Naive thymus-derived CD4-positive, alpha-beta T cell (primary cell): Measurements from ENCODE around the gene WNT4. TPM values are rescaled to one million over a fixed set of nuclear protein-coding genes. Genes with fewer than 3 reads are reported as not detected.
A peak's percentile ranks its signal among the peaks of the same experiment; 100 is the strongest.

Source experiments
- ATAC-seq: fragments of 150-1000 bp; cut with Tn5 transposase; 2 replicates; pipeline ENCODE4 v1.10.0; 2021; ENCODE audit warnings: mild to moderate bottlenecking, moderate library complexity
- CTCF ChIA-PET: fragments of 350-600 bp; sonication (Branson Sonifier 250); formaldehyde crosslinking; loops from one replicate; lab custom pipeline; 2021; ENCODE audit warnings: antibody characterized with exemption; lab: Charles Lee
- POLR2A ChIA-PET: fragments of 350-600 bp; sonication (Branson Sonifier 250); formaldehyde crosslinking; loops from one replicate; lab custom pipeline; 2021; ENCODE audit warnings: antibody characterized with exemption, inconsistent platforms; lab: Charles Lee
- DNase-seq, 9 donors: peaks; one replicate each; pipeline versions ENCODE4 v3.0.0 to v3.0.0-alpha.2; 2020 to 2022; ENCODE audit warnings: mixed read lengths in 1 of 9
- H3K27ac ChIP-seq: one replicate; pipeline ENCODE4 v1.7.0; 2013; ENCODE audit warnings: mild to moderate bottlenecking, low read depth, low read length, moderate library complexity
- H3K27me3 ChIP-seq, 2 donors: one replicate each; pipeline ENCODE4 v1.7.0; 2013; ENCODE audit warnings: low read length in 2 of 2, mild to moderate bottlenecking in 2 of 2, moderate library complexity in 2 of 2; ENCODE audit not compliant: control insufficient read depth in 2 of 2, insufficient read depth in 2 of 2
- H3K36me3 ChIP-seq, 3 experiments: 1 replicate in 2 of 3; 2 replicates in 1 of 3; pipeline ENCODE4 v1.7.0; 2013; ENCODE audit warnings: low read length in 3 of 3, mild to moderate bottlenecking in 3 of 3, moderate library complexity in 1 of 3; ENCODE audit not compliant: insufficient read depth in 3 of 3, control insufficient read depth in 2 of 3
- H3K4me1 ChIP-seq, 2 donors: one replicate each; pipeline ENCODE4 v1.7.0; 2013; ENCODE audit warnings: low read length in 2 of 2, mild to moderate bottlenecking in 2 of 2, moderate library complexity in 1 of 2; ENCODE audit not compliant: control insufficient read depth in 2 of 2, insufficient read depth in 2 of 2
- H3K4me3 ChIP-seq: 2 replicates; pipeline ENCODE4 v1.7.0; 2013; ENCODE audit warnings: mild to moderate bottlenecking, low read length
- H3K9me3 ChIP-seq, 3 experiments: 1 replicate in 2 of 3; 2 replicates in 1 of 3; pipeline ENCODE4 v1.7.0; 2013; ENCODE audit warnings: low read length in 3 of 3; ENCODE audit not compliant: control insufficient read depth in 2 of 3
- H3K27ac Mint-ChIP-seq, 9 donors: one replicate each; pipeline ENCODE4 v1.8.0; 2020 to 2022; ENCODE audit warnings: mixed read lengths in 9 of 9, mild to moderate bottlenecking in 8 of 9, moderate library complexity in 5 of 9, inconsistent platforms in 2 of 9
- H3K27me3 Mint-ChIP-seq, 5 donors: one replicate each; pipeline ENCODE4 v1.8.0; 2021 to 2022; ENCODE audit warnings: mixed read lengths in 5 of 5, mild to moderate bottlenecking in 1 of 5
- H3K36me3 Mint-ChIP-seq, 5 donors: one replicate each; pipeline ENCODE4 v1.8.0; 2020 to 2022; ENCODE audit warnings: mixed read lengths in 5 of 5, mild to moderate bottlenecking in 3 of 5, inconsistent platforms in 1 of 5
- H3K4me1 Mint-ChIP-seq, 7 donors: one replicate each; pipeline ENCODE4 v1.8.0; 2020 to 2022; ENCODE audit warnings: mixed read lengths in 7 of 7, mild to moderate bottlenecking in 3 of 7, inconsistent platforms in 1 of 7
- H3K4me3 Mint-ChIP-seq, 10 donors: one replicate each; pipeline ENCODE4 v1.8.0; 2020 to 2022; ENCODE audit warnings: mild to moderate bottlenecking in 10 of 10, mixed read lengths in 10 of 10, moderate library complexity in 6 of 10, inconsistent platforms in 2 of 10
- H3K9me3 Mint-ChIP-seq, 11 donors: one replicate each; pipeline ENCODE4 v1.8.0; 2020 to 2022; ENCODE audit warnings: mixed read lengths in 11 of 11, mild to moderate bottlenecking in 4 of 11, inconsistent platforms in 1 of 11, moderate library complexity in 1 of 11
- intact Hi-C, 2 donors: fragments of 100-400 bp; cut with micrococcal nuclease; formaldehyde crosslinking; loops; one replicate each; pipeline ENCODE4 v1.15.1; 2023
- polyA plus RNA-seq, 2 donors: library from polyadenylated mRNA; unstranded; fragments of 300-500 nt; fragmentation: Illumina TruSeq; gene quantifications; one replicate each; pipeline ENCODE4 v1.2.3, GENCODE V29; 2021
- total RNA-seq, 6 experiments: library from RNA in 5 of 6; stranded (reverse) in 5 of 6; gene quantifications; 1 replicate in 5 of 6; 2 replicates in 1 of 6; pipeline ENCODE4 v1.2.3 and lab custom pipeline; 2021 to 2026

WNT4 gene
- total and polyA plus RNA-seq, 7 experiments from 2014 or later = 0.05 TPM; not detected in 6

DNA sequence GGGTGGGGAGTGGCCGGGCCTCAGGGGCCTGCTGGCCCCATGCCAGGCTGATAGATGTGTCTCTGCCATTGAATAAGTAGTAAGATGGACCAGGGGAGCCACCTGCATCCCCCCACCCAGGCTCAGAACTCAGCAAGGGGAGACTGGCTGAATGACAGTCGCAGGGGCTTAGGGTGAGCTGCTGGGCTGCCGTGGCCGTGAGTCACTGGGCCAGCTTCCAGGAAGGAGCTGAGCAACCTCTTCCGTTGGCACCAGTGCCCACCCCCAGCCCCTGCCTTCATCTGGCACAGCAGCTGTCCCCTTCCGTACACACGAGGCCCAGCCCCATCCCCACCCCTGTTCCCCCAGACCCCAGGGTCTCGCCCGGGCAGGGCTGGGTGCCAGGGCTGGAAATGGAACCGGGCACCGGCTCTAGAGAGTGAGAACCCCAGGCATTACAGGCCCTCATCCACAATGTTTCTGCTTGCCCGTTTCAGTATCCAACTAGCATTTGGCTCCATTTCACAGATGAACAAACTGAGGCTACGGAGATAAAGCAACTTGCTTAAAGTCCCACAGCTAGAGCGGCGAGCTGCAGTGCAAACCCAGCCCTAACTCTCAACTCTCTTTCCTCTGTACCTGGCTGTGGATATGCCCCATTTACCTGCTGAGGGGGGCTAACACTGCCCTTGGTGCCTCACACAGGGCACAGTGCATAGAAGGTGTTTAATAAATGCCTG, 10.2 kb downstream of the WNT4 start:
- Mint-ChIP-seq H3K27ac (no peak overlapping the region), H3K36me3 (no peaks in the 10 kb centered on the region), H3K27me3 (peaks cover 0 to 9% (median 0%) of the 10 kb centered on the region in 5 donors), H3K9me3 (no peaks in the 10 kb centered on the region), H3K4me3 (no peak overlapping the region), H3K4me1 (peaks cover 0 to 3% (median 0%) of the 10 kb centered on the region in 7 donors)
- no peak overlapping the region for H3K27ac ChIP-seq
- ChIA-PET POLR2A (no interaction called here), CTCF (interaction anchor here (0.7 kb wide), 1 partner anchor 547 kb away, joined by 3 read pairs; no protein-coding TSS in a partner anchor)
- no peaks in the 10 kb centered on the region for H3K9me3 ChIP-seq
- H3K27me3 ChIP-seq = no peaks in the 10 kb centered on the region
- no peak overlapping the region for H3K4me3 ChIP-seq
- no peaks in the 10 kb centered on the region for H3K4me1 ChIP-seq
- H3K36me3 ChIP-seq = no peaks in the 10 kb centered on the region
- no peak for ATAC-seq
- DNase-seq = no peak
- intact Hi-C loops = loop anchor here in 1 of 2 donors (2.0 kb wide), 1 partner anchor 284 kb away; no protein-coding TSS in a partner anchor

DNA sequence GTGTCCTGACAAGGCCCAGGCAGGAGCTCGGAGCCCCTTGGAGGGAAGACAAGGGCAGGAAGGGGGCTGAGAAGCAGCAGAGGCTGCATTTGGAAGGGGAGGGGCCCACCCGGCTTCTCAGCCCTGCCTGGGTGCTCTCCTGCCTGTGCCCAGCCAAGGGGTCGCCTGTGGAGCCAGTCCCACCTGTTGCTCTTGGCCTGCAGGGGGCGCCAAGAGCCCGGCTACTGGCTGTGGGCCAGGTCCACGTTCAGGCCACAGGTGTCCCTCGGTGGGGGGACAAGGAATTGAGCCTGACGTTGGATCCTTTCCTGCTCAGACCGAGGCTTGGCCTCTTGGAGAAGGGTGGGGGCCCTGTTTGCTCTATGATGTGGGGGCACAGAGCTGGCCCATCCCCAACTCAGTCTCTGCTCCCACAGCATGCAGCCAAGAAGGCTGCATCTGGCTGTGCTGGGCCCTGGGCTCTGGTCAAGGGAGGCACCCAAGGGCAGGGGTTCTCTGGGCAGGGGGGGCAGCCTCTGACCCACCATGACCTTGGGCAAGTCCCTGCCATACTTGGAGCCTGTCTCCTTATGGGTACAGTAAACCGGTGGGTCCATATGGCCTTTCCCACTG, 10.9 kb downstream of the WNT4 start:
- Mint-ChIP-seq H3K27me3 (peaks cover 0 to 6% (median 0%) of the 10 kb centered on the region in 5 donors), H3K4me1 (peaks cover 0 to 8% (median 0%) of the 10 kb centered on the region in 7 donors), H3K27ac (peak overlapping the region in 1 of 9 donors; percentile 25), H3K4me3 (no peak overlapping the region), H3K9me3 (peaks cover 0 to 1% (median 0%) of the 10 kb centered on the region in 11 donors), H3K36me3 (no peaks in the 10 kb centered on the region)
- H3K4me3 ChIP-seq = no peak overlapping the region
- H3K27ac ChIP-seq = no peak overlapping the region
- POLR2A ChIA-PET = no interaction called here
- H3K4me1 ChIP-seq = no peaks in the 10 kb centered on the region
- no peaks in the 10 kb centered on the region for H3K36me3 ChIP-seq
- CTCF ChIA-PET = interaction anchor here (0.7 to 1.1 kb wide), 2 partner anchors 8 to 548 kb away, joined by 3 to 4 read pairs; no protein-coding TSS in a partner anchor
- intact Hi-C loops = loop anchor here in 1 of 2 donors (2.0 kb wide), 1 partner anchor 285 kb away; no protein-coding TSS in a partner anchor
- H3K9me3 ChIP-seq = no peaks in the 10 kb centered on the region
- no peaks in the 10 kb centered on the region for H3K27me3 ChIP-seq
- peak; percentile 68 for ATAC-seq
- peak; percentile 8 to 63 (median 37) for DNase-seq

- Histone ChIP-seq H3K9me3 (no peaks in the 10 kb centered on the region), H3K27ac (no peak overlapping the region), H3K4me3 (no peak overlapping the region), H3K4me1 (no peaks in the 10 kb centered on the region), H3K36me3 (no peaks in the 10 kb centered on the region), H3K27me3 (no peaks in the 10 kb centered on the region)
- Mint-ChIP-seq H3K27ac (no peak overlapping the region), H3K4me3 (no peak overlapping the region), H3K4me1 (peaks cover 0 to 8% (median 0%) of the 10 kb centered on the region in 7 donors), H3K27me3 (peaks cover 0 to 6% (median 0%) of the 10 kb centered on the region in 5 donors), H3K36me3 (no peaks in the 10 kb centered on the region), H3K9me3 (peaks cover 0 to 1% (median 0%) of the 10 kb centered on the region in 11 donors)
- ATAC-seq (no peak), DNase-seq (no peak)
- ChIA-PET POLR2A (interaction anchor here (0.6 kb wide), 2 partner anchors 357 to 409 kb away, joined by 3 read pairs; no protein-coding TSS in a partner anchor), CTCF (interaction anchor here (1.1 kb wide), 1 partner anchor 9 kb away, joined by 4 read pairs; no protein-coding TSS in a partner anchor)
- intact Hi-C loops = no loop called here
These were observed 11.8 kb downstream of the WNT4 start for GRCh38 chr1:22131062-22131461.

DNA sequence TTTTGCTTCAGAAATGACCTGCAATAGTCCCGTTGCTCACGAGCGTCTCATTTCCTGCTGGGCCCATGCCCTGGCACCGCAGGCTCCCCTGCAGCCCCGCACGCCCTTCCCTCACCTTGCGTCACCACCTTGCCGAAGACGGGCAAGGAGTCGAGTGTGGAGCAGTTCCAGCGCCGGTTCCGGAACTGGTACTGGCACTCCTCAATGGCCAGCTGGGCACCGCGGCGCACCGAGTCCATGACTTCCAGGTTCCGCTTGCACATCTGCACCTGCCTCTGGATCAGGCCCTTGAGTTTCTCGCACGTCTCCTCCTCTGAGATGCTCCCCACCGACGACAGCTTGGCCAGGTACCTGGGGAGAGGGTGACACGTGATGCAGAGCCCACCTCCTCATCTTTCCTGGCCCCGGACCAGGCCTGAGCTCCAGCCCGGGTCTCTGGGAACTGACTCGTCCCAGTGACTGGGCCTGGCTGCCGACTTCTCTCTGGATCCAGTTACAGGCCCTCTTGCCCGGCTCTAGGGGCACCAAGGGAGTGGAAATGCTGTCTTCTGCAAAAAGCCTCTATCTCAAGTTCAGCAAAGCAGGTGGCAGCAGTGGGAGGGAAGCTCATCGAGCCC, 13.3 kb downstream of the WNT4 start:
- Histone ChIP-seq H3K4me1 (no peaks in the 10 kb centered on the region), H3K27ac (no peak overlapping the region), H3K4me3 (no peak overlapping the region), H3K36me3 (no peaks in the 10 kb centered on the region), H3K9me3 (no peaks in the 10 kb centered on the region), H3K27me3 (no peaks in the 10 kb centered on the region)
- DNase-seq (no peak), ATAC-seq (no peak)
- CTCF ChIA-PET = no interaction called here
- POLR2A ChIA-PET = no interaction called here
- H3K27me3 Mint-ChIP-seq = no peaks in the 10 kb centered on the region
- intact Hi-C loops = no loop called here
- peak overlapping the region in 1 of 9 donors; percentile 37 for H3K27ac Mint-ChIP-seq
- H3K9me3 Mint-ChIP-seq = peaks cover 0 to 1% (median 0%) of the 10 kb centered on the region in 11 donors
- H3K4me1 Mint-ChIP-seq = peaks cover 0 to 8% (median 0%) of the 10 kb centered on the region in 7 donors
- no peak overlapping the region for H3K4me3 Mint-ChIP-seq
- no peaks in the 10 kb centered on the region for H3K36me3 Mint-ChIP-seq

DNA sequence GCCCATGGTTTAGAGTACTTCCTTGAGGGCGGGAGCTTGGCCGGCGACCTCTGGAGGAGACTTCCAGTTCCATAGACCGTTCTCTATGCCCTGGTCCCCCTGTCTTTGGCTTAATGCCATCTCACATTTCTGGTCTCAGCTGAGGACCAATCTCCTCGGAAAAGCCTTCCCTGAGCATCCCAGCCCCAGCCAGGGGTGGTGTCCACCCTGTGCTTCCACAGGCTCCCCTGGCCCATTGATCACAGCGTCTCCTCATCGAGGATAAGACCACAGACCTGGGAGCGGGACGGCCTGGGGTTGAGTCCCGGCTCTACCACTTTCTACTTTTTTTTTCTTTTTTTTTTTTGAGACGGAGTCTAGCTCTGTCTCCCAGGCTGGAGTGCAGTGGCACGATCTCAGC, 14.5 kb downstream of the WNT4 start:
- H3K9me3 Mint-ChIP-seq = peaks cover 0 to 1% (median 0%) of the 10 kb centered on the region in 11 donors
- H3K4me1 Mint-ChIP-seq = peaks cover 0 to 8% (median 0%) of the 10 kb centered on the region in 7 donors
- no peak overlapping the region for H3K4me3 Mint-ChIP-seq
- H3K27me3 ChIP-seq = no peaks in the 10 kb centered on the region
- ATAC-seq (no peak), DNase-seq (no peak)
- ChIA-PET CTCF (no interaction called here), POLR2A (interaction anchor here (0.9 to 1.0 kb wide), 2 partner anchors 12 to 29 kb away, joined by 3 read pairs; no protein-coding TSS in a partner anchor)
- H3K4me3 ChIP-seq = no peak overlapping the region
- no peak overlapping the region for H3K27ac ChIP-seq
- no peaks in the 10 kb centered on the region for H3K36me3 Mint-ChIP-seq
- no peaks in the 10 kb centered on the region for H3K4me1 ChIP-seq
- H3K9me3 ChIP-seq = no peaks in the 10 kb centered on the region
- intact Hi-C loops = no loop called here
- H3K27me3 Mint-ChIP-seq = no peaks in the 10 kb centered on the region
- H3K27ac Mint-ChIP-seq = no peak overlapping the region
- no peaks in the 10 kb centered on the region for H3K36me3 ChIP-seq

DNA sequence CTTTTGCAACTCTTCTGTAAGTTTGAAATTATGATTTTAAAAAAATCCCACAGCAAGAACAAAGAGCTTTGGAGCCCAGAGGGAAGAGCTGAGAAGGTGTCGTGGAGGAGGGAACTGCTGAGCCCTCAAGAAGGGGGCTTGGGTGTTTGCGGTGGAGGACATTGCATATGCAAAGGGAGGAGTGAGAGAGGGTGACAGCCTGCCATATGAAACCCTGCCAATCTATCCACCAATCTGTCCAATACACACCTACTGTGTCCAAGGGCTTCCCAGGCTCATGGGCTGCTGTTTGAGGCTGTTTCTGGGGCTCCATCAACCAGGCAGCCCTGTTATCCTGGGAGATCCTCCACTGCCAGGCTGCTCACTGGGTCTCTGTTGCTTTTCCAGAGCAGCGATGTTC, 15.2 kb downstream of the WNT4 start:
- no peaks in the 10 kb centered on the region for H3K4me1 ChIP-seq
- ChIA-PET CTCF (no interaction called here), POLR2A (interaction anchor here (0.9 to 1.0 kb wide), 2 partner anchors 13 to 30 kb away, joined by 3 read pairs; no protein-coding TSS in a partner anchor)

More for the DNA sequence above, 15.2 kb downstream of the WNT4 start:
- H3K9me3 Mint-ChIP-seq = peaks cover 0 to 1% (median 0%) of the 10 kb centered on the region in 11 donors
- H3K4me3 Mint-ChIP-seq = no peak overlapping the region
- Histone ChIP-seq H3K9me3 (no peaks in the 10 kb centered on the region), H3K36me3 (no peaks in the 10 kb centered on the region), H3K27ac (no peak overlapping the region), H3K4me3 (no peak overlapping the region), H3K27me3 (no peaks in the 10 kb centered on the region)
- peaks cover 0 to 8% (median 0%) of the 10 kb centered on the region in 7 donors for H3K4me1 Mint-ChIP-seq
- DNase-seq (no peak), ATAC-seq (no peak)
- intact Hi-C loops = no loop called here
- peak overlapping the region in 1 of 9 donors; percentile 56 for H3K27ac Mint-ChIP-seq
- no peaks in the 10 kb centered on the region for H3K36me3 Mint-ChIP-seq
- no peaks in the 10 kb centered on the region for H3K27me3 Mint-ChIP-seq
